ENCODE results near the gene UGGT1. TPM values are rescaled to one million over a fixed set of nuclear protein-coding genes. Genes with fewer than 3 reads are reported as not detected.

The UGGT1 gene
- total and polyA plus RNA-seq, 4 donors = 6.7 to 74.7 (median 32.4) TPM

DNA sequence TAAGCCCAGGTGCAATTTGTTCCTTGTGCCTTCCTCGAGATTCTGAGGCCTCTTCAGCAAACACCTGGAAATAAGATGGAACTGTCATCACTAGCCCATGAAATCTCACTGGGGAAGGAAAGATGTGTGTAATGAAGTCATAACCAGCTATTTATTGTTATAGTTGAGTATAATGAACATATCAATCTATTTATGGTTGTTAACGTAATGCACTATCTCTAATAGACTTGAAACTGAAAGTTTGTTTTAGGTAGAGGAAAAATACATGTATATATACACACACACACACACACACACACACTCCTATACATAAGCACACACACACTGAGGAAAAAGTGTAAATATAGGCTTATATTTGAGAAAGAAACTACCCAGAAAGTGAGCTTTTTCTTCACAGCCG is 62.8 kb downstream of the UGGT1 start:
- Histone ChIP-seq H3K9me3 (ENCODE audit: control insufficient read depth in 4 of 4, low read length in 3 of 4) (no peaks in the 10 kb centered on the region), H3K9ac (ENCODE audit: low read depth in 1 of 2, low read length in 2 of 2) (no peak overlapping the region), H3K4me1 (ENCODE audit: control insufficient read depth in 4 of 4, insufficient read depth in 4 of 4, low read length in 3 of 4) (no peaks in the 10 kb centered on the region), H3K27me3 (ENCODE audit: control insufficient read depth in 4 of 4, insufficient read depth in 4 of 4, low read length in 3 of 4) (no peaks in the 10 kb centered on the region), H3K4me3 (ENCODE audit: low read depth in 1 of 3, low read length in 3 of 3) (no peak overlapping the region), H3K27ac (ENCODE audit: low read depth in 1 of 2, low read length in 2 of 2) (no peak overlapping the region), H3K36me3 (ENCODE audit: control insufficient read depth in 4 of 4, insufficient read depth in 3 of 4, low read depth in 1 of 4, low read length in 3 of 4) (peaks cover 13 to 52% (median 46%) of the 10 kb centered on the region in 4 donors)
- TF ChIP-seq YY1 (IDR thresholded peaks at IDR 0.05) (no peak), RAD21 (IDR thresholded peaks at IDR 0.05) (no peak), NR2F2 (IDR thresholded peaks at IDR 0.05) (no peak), HNF4G (IDR thresholded peaks at IDR 0.05) (no peak), JUND (IDR thresholded peaks at IDR 0.05) (no peak), SP1 (IDR thresholded peaks at IDR 0.05) (no peak)
- TF ChIP-seq, protein P1, sequence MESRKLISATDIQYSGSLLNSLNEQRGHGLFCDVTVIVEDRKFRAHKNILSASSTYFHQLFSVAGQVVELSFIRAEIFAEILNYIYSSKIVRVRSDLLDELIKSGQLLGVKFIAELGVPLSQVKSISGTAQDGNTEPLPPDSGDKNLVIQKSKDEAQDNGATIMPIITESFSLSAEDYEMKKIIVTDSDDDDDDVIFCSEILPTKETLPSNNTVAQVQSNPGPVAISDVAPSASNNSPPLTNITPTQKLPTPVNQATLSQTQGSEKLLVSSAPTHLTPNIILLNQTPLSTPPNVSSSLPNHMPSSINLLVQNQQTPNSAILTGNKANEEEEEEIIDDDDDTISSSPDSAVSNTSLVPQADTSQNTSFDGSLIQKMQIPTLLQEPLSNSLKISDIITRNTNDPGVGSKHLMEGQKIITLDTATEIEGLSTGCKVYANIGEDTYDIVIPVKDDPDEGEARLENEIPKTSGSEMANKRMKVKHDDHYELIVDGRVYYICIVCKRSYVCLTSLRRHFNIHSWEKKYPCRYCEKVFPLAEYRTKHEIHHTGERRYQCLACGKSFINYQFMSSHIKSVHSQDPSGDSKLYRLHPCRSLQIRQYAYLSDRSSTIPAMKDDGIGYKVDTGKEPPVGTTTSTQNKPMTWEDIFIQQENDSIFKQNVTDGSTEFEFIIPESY (IDR thresholded peaks at IDR 0.05) = no peak
- WGBS = 95% methylated on average over 3 of the region's 3 CpGs
- no peak for DNase-seq (ENCODE audit: low spot score)

DNA sequence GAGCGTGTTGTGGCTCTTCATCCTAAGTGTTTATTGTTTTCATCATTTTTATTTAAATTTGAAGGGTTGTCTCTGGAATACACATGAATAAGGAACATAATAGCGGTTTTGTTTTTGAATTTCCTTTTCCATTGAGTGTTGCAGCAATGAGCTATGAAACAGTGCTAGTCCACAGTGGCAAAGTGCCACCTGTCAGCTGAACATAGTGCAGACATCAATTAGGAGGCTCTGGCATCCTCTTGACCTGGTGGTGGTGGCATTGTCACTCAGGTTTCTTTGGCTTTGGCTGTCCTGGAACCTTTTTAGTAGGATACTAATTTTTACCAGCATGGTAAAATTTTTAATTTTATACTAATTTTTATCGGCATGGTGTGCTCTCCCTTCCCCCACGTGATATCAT is 63.2 kb downstream of the UGGT1 start:
- no peak for DNase-seq (ENCODE audit: low spot score)
- Histone ChIP-seq H3K27me3 (ENCODE audit: control insufficient read depth in 4 of 4, insufficient read depth in 4 of 4, low read length in 3 of 4) (no peaks in the 10 kb centered on the region), H3K36me3 (ENCODE audit: control insufficient read depth in 4 of 4, insufficient read depth in 3 of 4, low read depth in 1 of 4, low read length in 3 of 4) (peaks cover 12 to 52% (median 46%) of the 10 kb centered on the region in 4 donors), H3K27ac (ENCODE audit: low read depth in 1 of 2, low read length in 2 of 2) (no peak overlapping the region), H3K9me3 (ENCODE audit: control insufficient read depth in 4 of 4, low read length in 3 of 4) (no peaks in the 10 kb centered on the region), H3K4me3 (ENCODE audit: low read depth in 1 of 3, low read length in 3 of 3) (no peak overlapping the region), H3K9ac (ENCODE audit: low read depth in 1 of 2, low read length in 2 of 2) (no peak overlapping the region), H3K4me1 (ENCODE audit: control insufficient read depth in 4 of 4, insufficient read depth in 4 of 4, low read length in 3 of 4) (peaks cover 0 to 2% (median 0%) of the 10 kb centered on the region in 4 donors)
- TF ChIP-seq RXRA (IDR thresholded peaks at IDR 0.05) (no peak), JUND (IDR thresholded peaks at IDR 0.05) (no peak), YY1 (IDR thresholded peaks at IDR 0.05) (no peak), RAD21 (IDR thresholded peaks at IDR 0.05) (no peak), GABPA (IDR thresholded peaks at IDR 0.05 in 1 of 2, conservative IDR thresholded peaks at IDR 0.05 in 1 of 2) (no peak)
- TF ChIP-seq, protein P2, sequence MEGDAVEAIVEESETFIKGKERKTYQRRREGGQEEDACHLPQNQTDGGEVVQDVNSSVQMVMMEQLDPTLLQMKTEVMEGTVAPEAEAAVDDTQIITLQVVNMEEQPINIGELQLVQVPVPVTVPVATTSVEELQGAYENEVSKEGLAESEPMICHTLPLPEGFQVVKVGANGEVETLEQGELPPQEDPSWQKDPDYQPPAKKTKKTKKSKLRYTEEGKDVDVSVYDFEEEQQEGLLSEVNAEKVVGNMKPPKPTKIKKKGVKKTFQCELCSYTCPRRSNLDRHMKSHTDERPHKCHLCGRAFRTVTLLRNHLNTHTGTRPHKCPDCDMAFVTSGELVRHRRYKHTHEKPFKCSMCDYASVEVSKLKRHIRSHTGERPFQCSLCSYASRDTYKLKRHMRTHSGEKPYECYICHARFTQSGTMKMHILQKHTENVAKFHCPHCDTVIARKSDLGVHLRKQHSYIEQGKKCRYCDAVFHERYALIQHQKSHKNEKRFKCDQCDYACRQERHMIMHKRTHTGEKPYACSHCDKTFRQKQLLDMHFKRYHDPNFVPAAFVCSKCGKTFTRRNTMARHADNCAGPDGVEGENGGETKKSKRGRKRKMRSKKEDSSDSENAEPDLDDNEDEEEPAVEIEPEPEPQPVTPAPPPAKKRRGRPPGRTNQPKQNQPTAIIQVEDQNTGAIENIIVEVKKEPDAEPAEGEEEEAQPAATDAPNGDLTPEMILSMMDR (IDR thresholded peaks at IDR 0.05; ENCODE audit: low read depth, low read length, missing input control) = no peak
- TF ChIP-seq, protein P3, sequence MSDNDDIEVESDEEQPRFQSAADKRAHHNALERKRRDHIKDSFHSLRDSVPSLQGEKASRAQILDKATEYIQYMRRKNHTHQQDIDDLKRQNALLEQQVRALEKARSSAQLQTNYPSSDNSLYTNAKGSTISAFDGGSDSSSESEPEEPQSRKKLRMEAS (IDR thresholded peaks at IDR 0.05) = no peak
- TF ChIP-seq, protein P4, sequence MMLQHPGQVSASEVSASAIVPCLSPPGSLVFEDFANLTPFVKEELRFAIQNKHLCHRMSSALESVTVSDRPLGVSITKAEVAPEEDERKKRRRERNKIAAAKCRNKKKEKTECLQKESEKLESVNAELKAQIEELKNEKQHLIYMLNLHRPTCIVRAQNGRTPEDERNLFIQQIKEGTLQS (IDR thresholded peaks at IDR 0.05) = no peak
- TF ChIP-seq, protein P1 (IDR thresholded peaks at IDR 0.05) = no peak
- WGBS = 96% methylated on average over 4 of the region's 4 CpGs

All from liver (tissue), 9 donors.